Measurements from ENCODE around the gene TPPP3. TPM values are rescaled to one million over a fixed set of nuclear protein-coding genes. Genes with fewer than 3 reads are reported as not detected.
A peak's percentile ranks its signal among the peaks of the same experiment; 100 is the strongest.
"Not testable (repeated sequence)": the region's sequence is repeated elsewhere in the genome, so short reads cannot be mapped to it uniquely, and the experiment has no call there.

Gene TPPP3
- total RNA-seq, 1 experiment from 2014 or later = 0.39 TPM

DNA sequence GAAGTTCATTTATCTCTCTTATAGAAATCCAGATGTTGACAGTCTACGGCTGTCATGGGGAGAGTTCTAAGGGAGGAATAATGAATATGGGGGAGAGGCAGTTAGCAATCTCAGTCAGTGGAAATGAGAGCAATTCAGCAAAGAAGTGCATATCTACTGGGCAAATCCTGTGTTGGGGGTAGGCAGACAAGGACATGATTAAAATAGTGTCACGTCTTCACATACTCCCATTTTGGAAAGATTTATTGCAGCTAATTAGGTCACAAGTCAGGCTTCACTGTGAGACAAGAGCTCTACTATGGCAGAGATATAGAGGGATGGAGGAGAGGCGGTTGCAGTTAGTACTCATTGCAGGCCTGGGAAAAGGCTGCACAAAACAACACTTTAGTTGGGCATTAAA is 36.9 kb downstream of the TPPP3 start:
- BruUV-seq (replicated peaks) = no TSS peak
- H3K36me3 Mint-ChIP-seq (ENCODE audit: insufficient read depth, unreplicated experiment) = no peaks in the 10 kb centered on the region
- TF ChIP-seq, protein P1, sequence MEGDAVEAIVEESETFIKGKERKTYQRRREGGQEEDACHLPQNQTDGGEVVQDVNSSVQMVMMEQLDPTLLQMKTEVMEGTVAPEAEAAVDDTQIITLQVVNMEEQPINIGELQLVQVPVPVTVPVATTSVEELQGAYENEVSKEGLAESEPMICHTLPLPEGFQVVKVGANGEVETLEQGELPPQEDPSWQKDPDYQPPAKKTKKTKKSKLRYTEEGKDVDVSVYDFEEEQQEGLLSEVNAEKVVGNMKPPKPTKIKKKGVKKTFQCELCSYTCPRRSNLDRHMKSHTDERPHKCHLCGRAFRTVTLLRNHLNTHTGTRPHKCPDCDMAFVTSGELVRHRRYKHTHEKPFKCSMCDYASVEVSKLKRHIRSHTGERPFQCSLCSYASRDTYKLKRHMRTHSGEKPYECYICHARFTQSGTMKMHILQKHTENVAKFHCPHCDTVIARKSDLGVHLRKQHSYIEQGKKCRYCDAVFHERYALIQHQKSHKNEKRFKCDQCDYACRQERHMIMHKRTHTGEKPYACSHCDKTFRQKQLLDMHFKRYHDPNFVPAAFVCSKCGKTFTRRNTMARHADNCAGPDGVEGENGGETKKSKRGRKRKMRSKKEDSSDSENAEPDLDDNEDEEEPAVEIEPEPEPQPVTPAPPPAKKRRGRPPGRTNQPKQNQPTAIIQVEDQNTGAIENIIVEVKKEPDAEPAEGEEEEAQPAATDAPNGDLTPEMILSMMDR (IDR thresholded peaks at IDR 0.05; ENCODE audit: insufficient read depth in 1 of 2, low read depth in 1 of 2, low read length in 1 of 2, severe bottlenecking in 1 of 2, unreplicated experiment in 1 of 2) = no peak
- Histone ChIP-seq H3K4me3 (ENCODE audit: low read depth, low read length) (no peak overlapping the region), H3K9me3 (no peaks in the 10 kb centered on the region), H3K36me3 (ENCODE audit: control insufficient read depth, insufficient read depth, low read length) (no peaks in the 10 kb centered on the region), H3K27me3 (replicated peaks; ENCODE audit: control insufficient read depth, insufficient read depth, low read length) (no peaks in the 10 kb centered on the region), H3K4me1 (0 out of 2 replicates have a peak, but pooled peaks cover 6% of the 10 kb centered on the region)
- ChIA-PET CTCF (no interaction called here), POLR2A (no interaction called here)
- peaks cover 10% of the 10 kb centered on the region for H3K4me1 Mint-ChIP-seq (ENCODE audit: low read depth, unreplicated experiment)
- no peak overlapping the region for H3K4me3 Mint-ChIP-seq (ENCODE audit: unreplicated experiment)
- H3K27ac Mint-ChIP-seq (ENCODE audit: unreplicated experiment) = no peak overlapping the region
- DNase-seq = no peak
- intact Hi-C loops (cut with micrococcal nuclease; ENCODE audit: unreplicated experiment) = no loop called here
- no peaks in the 10 kb centered on the region for H3K27me3 Mint-ChIP-seq (ENCODE audit: insufficient read depth, unreplicated experiment)
- no peaks in the 10 kb centered on the region for H3K9me3 Mint-ChIP-seq (ENCODE audit: unreplicated experiment)

DNA sequence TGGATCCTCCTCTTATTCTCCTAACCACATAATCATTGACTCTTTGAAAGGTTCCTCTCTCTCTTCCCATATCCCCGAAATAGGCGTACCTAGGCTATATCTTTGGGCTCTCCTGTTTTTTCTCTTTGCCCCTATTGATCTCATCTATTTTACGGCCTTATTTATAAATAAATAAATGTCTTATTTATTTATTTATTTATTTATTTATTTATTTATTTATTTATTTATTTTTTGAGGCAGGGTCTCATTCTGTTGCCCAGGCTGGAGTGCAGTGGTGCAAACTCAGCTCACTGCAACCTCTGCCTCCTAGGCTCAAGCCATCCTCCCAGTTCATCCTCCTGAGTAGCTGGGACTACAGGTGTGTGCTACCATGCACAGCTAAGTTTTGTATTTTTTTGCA is 40.8 kb downstream of the TPPP3 start:
- POLR2A ChIA-PET; H3K9me3 Mint-ChIP-seq (ENCODE audit: unreplicated experiment); H3K4me1 ChIP-seq; H3K27me3 Mint-ChIP-seq (ENCODE audit: insufficient read depth, unreplicated experiment); H3K4me3 Mint-ChIP-seq (ENCODE audit: unreplicated experiment); H3K9me3 ChIP-seq; H3K27ac Mint-ChIP-seq (ENCODE audit: unreplicated experiment); H3K4me1 Mint-ChIP-seq (ENCODE audit: low read depth, unreplicated experiment); DNase-seq; BruUV-seq (replicated peaks); H3K36me3 Mint-ChIP-seq (ENCODE audit: insufficient read depth, unreplicated experiment); H3K36me3 ChIP-seq (ENCODE audit: control insufficient read depth, insufficient read depth, low read length); H3K4me3 ChIP-seq (ENCODE audit: low read depth, low read length); intact Hi-C loops (cut with micrococcal nuclease; ENCODE audit: unreplicated experiment); H3K27me3 ChIP-seq (replicated peaks; ENCODE audit: control insufficient read depth, insufficient read depth, low read length): not testable (repeated sequence)
- CTCF ChIA-PET = interaction anchor here (0.6 kb wide), 1 partner anchor 798 kb away, joined by 11 read pairs; no protein-coding TSS in a partner anchor

DNA sequence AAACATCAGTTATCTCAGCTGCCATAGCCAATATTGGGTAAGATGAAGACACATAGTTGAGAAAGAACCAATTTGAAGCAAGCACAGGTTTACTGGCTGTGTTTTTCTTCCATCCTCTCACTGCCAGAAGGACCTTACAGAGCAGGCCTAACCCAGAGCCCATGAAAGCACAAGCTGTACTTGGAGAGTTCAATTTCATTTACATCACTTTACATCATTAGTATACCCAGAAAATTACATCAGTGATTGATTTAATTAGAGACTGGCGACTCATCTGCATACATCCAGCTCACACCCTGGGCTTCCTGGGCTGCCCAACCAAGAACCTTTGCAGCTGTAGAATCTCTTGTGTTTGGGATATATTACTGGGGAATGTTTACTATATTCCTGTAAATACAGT is 43.0 kb downstream of the TPPP3 start:
- POLR2A ChIA-PET = no interaction called here
- Histone ChIP-seq H3K4me1 (no peaks in the 10 kb centered on the region), H3K4me3 (ENCODE audit: low read depth, low read length) (no peak overlapping the region), H3K9me3 (no peaks in the 10 kb centered on the region), H3K36me3 (ENCODE audit: control insufficient read depth, insufficient read depth, low read length) (no peaks in the 10 kb centered on the region), H3K27me3 (replicated peaks; ENCODE audit: control insufficient read depth, insufficient read depth, low read length) (no peaks in the 10 kb centered on the region)
- no peaks in the 10 kb centered on the region for H3K27me3 Mint-ChIP-seq (ENCODE audit: insufficient read depth, unreplicated experiment)
- no peak overlapping the region for H3K27ac Mint-ChIP-seq (ENCODE audit: unreplicated experiment)
- H3K36me3 Mint-ChIP-seq (ENCODE audit: insufficient read depth, unreplicated experiment) = no peaks in the 10 kb centered on the region
- no peaks in the 10 kb centered on the region for H3K4me1 Mint-ChIP-seq (ENCODE audit: low read depth, unreplicated experiment)
- DNase-seq = no peak
- TF ChIP-seq, protein P1 (IDR thresholded peaks at IDR 0.05; ENCODE audit: insufficient read depth in 1 of 2, low read depth in 1 of 2, low read length in 1 of 2, severe bottlenecking in 1 of 2, unreplicated experiment in 1 of 2) = no peak
- intact Hi-C loops (cut with micrococcal nuclease; ENCODE audit: unreplicated experiment) = no loop called here
- no TSS peak for BruUV-seq (replicated peaks)
- no peak overlapping the region for H3K4me3 Mint-ChIP-seq (ENCODE audit: unreplicated experiment)
- CTCF ChIA-PET = interaction anchor here (0.6 to 1.2 kb wide), 4 partner anchors 17 to 370 kb away, joined by 3 to 6 read pairs (median 4); no protein-coding TSS in a partner anchor
- H3K9me3 Mint-ChIP-seq (ENCODE audit: unreplicated experiment) = no peaks in the 10 kb centered on the region

DNA sequence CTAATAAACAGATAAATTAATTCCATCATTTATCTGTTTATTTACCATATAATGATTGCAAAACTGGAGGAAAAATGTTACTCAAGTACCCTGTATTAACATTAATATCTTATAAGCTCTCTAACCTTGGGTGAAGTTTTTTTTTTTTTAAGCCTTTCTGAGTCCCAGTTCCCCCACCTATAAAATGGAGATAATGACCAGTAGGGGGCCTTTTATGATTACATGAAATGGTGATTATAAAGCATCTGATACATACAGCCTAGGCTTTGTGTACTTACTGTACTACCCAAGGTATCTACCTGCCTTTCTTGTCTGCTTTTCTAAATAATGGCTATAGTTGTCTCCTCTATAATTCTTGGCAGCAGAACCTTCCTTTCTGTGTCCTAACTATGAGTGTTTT is 44.1 kb downstream of the TPPP3 start:
- no peaks in the 10 kb centered on the region for H3K4me1 Mint-ChIP-seq (ENCODE audit: low read depth, unreplicated experiment)
- no peaks in the 10 kb centered on the region for H3K4me1 ChIP-seq
- no peak overlapping the region for H3K4me3 ChIP-seq (ENCODE audit: low read depth, low read length)
- DNase-seq = peak in 1 of 2 experiments; percentile 28
- no peaks in the 10 kb centered on the region for H3K9me3 ChIP-seq
- CTCF ChIA-PET = interaction anchor here (0.6 to 1.3 kb wide), 3 partner anchors 18 to 89 kb away, joined by 3 to 6 read pairs (median 3); no protein-coding TSS in a partner anchor
- BruUV-seq (replicated peaks) = no TSS peak
- H3K36me3 Mint-ChIP-seq (ENCODE audit: insufficient read depth, unreplicated experiment) = no peaks in the 10 kb centered on the region
- no peak overlapping the region for H3K27ac Mint-ChIP-seq (ENCODE audit: unreplicated experiment)
- H3K27me3 ChIP-seq (replicated peaks; ENCODE audit: control insufficient read depth, insufficient read depth, low read length) = no peaks in the 10 kb centered on the region
- H3K27me3 Mint-ChIP-seq (ENCODE audit: insufficient read depth, unreplicated experiment) = no peaks in the 10 kb centered on the region
- POLR2A ChIA-PET = no interaction called here
- intact Hi-C loops (cut with micrococcal nuclease; ENCODE audit: unreplicated experiment) = no loop called here
- TF ChIP-seq, protein P1 (IDR thresholded peaks at IDR 0.05; ENCODE audit: insufficient read depth in 1 of 2, low read depth in 1 of 2, low read length in 1 of 2, severe bottlenecking in 1 of 2, unreplicated experiment in 1 of 2) = peak; percentile 34 to 69
- H3K4me3 Mint-ChIP-seq (ENCODE audit: unreplicated experiment) = no peak overlapping the region
- no peaks in the 10 kb centered on the region for H3K36me3 ChIP-seq (ENCODE audit: control insufficient read depth, insufficient read depth, low read length)
- no peaks in the 10 kb centered on the region for H3K9me3 Mint-ChIP-seq (ENCODE audit: unreplicated experiment)

All from Caco-2 (cell line).